IPS-18c (cell line): ENCODE results near the gene UBQLN1.

Experiments used
- H3K4me3 ChIP-seq: 2 replicates; pipeline ENCODE4 v1.7.0; 2013; ENCODE audit warnings: low read depth, mild to moderate bottlenecking, low read length, moderate library complexity; ENCODE audit not compliant: insufficient read depth
- H3K9me3 ChIP-seq: one replicate; pipeline ENCODE4 v1.6.1; 2013; ENCODE audit warnings: mild to moderate bottlenecking, low read length, moderate library complexity; ENCODE audit not compliant: control insufficient read depth, insufficient read depth

Gene UBQLN1

DNA sequence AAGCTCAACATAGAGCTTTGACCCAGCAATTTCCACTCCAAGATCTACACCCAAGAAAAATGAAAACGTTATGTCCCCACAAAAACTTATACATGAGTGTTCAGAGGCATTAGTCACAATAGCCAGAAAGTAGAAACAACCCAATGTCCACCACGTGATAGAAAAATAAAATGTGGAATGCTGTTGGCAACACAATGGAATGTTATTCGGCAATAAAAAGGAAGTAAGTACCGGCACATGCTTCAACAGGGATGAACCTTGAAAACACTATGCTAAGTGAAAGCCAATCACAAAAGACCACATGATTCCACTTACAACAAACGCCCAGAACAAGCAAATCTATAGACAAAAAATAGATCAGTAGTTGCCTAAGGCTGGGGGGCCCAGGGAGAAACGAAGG, 6.0 kb downstream of the UBQLN1 start:
- H3K9me3 ChIP-seq, result no peaks in the 10 kb centered on the region

DNA sequence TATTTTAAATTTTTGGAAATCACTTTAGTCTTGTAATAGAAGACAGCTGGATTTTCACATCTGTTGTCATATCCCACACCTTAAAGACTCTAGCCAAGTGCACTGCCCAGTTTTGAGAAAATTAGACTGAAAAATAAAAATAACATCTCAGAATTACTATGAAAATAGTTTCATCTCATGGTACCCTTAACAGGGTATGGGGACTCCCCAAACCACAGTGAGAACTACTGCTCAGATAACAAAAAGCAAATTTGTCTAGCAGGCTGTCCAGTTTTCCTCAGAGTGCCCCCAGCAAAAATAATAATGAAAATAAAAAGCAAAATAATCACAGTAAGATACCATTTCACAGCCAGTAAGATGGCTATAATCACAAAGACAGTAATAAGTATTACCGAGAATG, 6.5 kb downstream of the UBQLN1 start:
- Histone ChIP-seq H3K9me3 (no peaks in the 10 kb centered on the region), H3K4me3 (no peak overlapping the region)

More for the DNA sequence above, 6.0 kb downstream of the UBQLN1 start:
- H3K4me3 ChIP-seq, result no peak overlapping the region

DNA sequence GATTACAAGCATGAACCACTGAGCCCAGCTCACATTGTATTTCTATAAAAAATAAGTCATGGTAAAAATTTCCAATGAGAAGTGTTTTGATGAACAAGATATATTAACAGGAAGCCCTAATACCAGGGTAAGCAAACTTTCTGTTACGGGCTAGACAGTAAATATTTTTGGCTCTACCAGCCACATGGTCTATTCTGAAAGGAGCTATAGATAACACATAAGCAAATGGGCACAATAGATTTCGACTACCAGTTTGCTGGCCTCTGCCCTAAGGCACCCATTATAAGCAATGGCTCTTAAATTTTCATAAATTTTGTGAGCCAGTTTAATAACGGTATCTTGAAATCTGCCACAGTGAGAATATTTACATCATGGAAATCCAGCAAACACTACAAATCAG, 8.1 kb downstream of the UBQLN1 start:
- Histone ChIP-seq H3K9me3 (no peaks in the 10 kb centered on the region), H3K4me3 (no peak overlapping the region)

DNA sequence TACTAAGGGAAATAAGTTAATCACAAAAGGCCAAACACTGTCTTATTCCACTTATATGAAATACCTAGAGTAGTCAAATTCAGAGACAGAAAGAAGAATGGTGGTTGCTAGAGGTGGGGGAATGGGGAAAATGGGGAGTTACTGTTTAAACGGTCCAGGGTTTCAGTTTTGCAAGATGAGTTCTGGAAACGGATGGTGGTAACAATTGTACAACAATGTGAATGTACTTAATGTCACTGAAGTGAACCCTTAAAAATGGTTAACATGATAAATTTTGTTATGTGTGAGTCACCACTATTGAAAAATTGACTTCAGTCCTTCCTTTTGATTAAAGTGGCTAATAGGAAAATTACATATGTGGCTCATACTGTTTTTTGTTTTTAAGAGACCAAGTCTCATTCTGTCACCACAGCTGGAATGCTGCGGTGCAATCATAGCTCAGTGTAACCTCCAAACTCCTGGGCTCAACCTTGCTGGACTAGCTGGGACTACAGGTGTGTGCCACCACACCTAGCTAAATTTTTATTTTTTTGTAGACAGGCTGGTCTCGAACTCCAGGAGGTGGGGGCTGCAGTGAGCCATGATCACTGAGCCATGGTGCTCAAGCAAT, 8.7 kb downstream of the UBQLN1 start:
- H3K9me3 ChIP-seq, result no peaks in the 10 kb centered on the region
- H3K4me3 ChIP-seq, result no peak overlapping the region

DNA sequence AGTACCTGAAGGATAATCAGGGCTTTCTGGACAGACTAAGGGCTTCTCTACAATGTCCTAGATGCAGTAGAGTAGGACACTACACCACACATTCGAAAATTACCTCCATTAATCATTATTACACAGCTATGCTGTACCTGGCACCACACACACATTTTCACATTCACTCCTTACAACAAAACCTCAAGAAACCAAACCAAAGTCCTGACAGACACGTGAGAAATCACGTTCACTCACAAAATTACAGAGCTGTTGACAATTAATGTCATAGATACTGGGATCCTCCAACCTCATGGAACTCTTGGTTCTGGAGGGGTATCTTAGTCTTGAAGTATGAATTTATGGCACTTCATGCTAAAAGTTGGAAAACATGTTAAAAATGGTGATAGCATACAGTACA, 16.3 kb downstream of the UBQLN1 start:
- no peak overlapping the region for H3K4me3 ChIP-seq
- H3K9me3 ChIP-seq, result no peaks in the 10 kb centered on the region

DNA sequence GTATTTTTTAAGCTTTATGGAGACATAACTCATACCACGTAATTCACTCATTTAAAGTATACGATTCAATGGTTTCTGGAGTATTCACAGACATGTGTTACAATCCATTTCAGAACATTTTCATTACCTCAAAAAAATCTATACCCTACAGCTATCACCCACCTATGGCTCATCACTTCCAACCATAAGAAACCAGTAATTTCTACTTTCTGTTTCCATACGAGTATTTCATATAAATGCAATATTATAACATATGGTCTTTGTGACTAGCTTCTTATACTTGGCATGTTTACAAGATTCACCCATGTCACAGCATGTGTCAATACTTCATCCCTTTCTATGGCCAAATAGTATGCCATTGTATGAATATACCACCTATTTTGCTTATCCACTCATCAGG, 18.8 kb downstream of the UBQLN1 start:
- Histone ChIP-seq H3K4me3 (no peak overlapping the region), H3K9me3 (no peaks in the 10 kb centered on the region)

DNA sequence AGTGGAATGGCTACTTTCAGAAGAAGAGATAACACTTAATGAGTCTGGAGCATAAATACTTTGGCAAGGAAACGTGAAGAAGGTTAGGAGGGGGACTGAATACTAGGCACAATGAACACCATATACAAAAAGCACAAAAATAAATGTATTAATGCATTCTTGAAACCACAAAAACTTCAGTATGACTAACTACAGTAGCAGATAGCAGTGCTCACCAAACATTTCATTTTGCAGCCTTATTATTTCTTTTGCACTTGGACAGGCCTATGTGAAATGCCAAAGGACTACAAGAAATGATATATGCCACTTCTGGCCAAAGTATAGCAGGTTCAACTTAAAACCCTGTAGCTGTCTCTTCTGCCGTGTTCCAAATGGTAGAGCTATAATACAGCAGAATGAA, 26.3 kb downstream of the UBQLN1 start:
- no peaks in the 10 kb centered on the region for H3K9me3 ChIP-seq
- H3K4me3 ChIP-seq, result no peak overlapping the region

DNA sequence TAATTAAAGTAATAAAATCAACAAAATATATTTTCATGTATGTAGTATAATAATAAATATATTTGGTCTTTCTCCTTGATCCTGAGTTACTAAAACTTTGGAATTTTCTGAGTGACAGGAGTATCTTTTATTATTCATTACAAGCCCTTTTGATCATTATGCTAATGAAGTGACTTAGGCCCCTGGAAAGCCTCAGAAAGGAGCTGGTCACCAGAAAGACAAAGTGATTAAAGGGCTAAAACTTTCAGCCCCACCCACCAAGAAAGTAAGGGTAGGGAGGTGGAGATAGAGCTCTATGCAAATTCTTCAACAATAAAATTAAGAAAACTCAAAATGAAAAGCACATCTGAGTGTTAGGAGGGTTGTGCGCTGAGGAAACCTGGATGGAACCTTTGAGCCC, 27.5 kb downstream of the UBQLN1 start:
- Histone ChIP-seq H3K4me3 (no peak overlapping the region), H3K9me3 (no peaks in the 10 kb centered on the region)

DNA sequence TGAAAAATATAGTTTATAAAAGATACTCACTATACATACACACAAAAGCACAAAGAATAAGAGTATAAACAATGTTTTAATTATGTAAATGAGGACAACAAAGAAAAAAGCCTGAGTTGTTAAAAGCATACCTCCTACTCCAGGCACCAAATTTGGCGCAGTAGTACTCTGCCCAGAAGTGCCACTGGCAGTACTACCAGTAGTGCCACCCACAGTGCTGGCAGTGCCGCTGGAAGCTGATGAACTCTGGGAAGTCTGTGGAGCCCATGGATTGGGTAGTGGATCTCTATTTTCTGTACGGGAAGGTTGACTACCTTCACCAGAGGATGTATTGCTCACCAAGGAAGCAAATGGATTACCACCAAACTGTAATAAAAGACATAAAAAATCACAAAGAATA, 30.2 kb downstream of the UBQLN1 start:
- no peak overlapping the region for H3K4me3 ChIP-seq
- H3K9me3 ChIP-seq, result no peaks in the 10 kb centered on the region

DNA sequence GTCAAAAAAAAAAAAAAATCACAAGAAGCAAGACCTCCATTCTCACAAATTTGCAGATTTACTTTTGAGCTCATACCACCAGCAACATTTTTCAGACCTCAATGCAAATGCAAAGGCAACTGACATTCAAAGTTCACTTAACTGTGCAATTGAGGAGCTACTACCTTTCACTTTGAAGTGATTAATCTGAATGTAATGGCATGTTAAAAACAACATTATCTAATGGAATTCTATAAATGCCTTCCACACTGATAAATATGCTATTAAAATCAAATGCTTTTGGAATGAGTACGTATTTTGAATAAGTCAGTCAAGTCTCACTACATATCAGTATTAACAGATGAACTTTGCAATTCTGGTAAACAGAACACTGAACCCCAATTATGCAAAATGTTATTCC, 32.3 kb downstream of the UBQLN1 start:
- Histone ChIP-seq H3K9me3 (no peaks in the 10 kb centered on the region), H3K4me3 (no peak overlapping the region)

DNA sequence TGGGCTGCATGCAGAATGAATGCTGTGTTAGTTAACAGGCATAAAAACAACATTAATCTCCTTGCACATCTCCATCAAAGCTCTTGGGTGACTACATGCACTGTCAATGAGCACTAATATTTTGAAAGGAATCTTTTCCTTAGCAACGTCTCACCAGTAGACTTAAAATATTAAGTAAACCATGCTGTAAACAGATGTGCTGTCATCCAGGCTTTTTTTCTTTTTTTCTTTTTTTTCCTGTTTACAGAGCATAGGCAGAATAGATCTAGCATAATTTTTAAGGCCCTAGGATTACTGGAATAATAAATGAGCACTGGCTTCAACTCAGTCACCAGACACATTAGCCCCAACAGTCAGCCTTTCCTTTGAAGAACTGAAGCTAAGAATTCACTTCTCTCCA, 36.3 kb downstream of the UBQLN1 start:
- Histone ChIP-seq H3K4me3 (no peak overlapping the region), H3K9me3 (no peaks in the 10 kb centered on the region)

DNA sequence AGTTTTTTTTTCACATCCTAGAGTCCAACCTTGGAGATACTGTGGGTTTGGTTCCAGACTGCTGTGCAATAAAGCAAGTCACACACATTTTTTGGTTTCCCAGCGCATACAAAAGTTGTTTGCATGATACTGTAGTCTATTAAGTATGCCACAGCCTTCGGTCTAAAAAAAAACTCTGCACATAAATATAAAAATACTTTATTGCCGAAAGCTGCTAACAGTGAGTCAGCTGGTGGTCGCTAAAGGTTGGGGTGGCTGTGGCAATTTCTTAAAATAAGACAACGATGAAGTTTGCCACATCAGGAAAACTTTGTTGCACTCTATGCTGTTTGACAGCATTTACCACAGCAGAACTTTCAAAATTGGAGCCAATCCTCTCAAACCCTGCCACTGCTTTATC, 37.4 kb downstream of the UBQLN1 start:
- Histone ChIP-seq H3K4me3 (no peak overlapping the region), H3K9me3 (no peaks in the 10 kb centered on the region)

DNA sequence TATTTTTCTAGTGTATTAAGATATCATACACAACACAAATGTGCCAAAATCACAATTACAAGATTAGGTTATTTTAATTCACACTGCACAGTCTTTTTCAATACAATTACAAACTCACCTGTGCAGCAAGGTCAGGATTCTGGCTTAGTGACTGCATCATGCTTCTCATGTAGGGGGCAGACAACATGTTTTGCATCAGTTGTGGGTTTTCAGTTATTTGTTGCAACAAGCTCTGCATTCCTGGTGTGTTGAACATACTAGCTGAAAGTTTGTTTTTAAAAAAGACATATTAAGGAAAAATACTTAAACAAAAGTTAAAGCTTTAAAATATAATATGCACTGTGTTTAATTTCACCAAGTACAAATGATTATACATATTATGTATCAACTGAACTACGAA, 38.7 kb downstream of the UBQLN1 start:
- H3K9me3 ChIP-seq, result no peaks in the 10 kb centered on the region
- no peak overlapping the region for H3K4me3 ChIP-seq

DNA sequence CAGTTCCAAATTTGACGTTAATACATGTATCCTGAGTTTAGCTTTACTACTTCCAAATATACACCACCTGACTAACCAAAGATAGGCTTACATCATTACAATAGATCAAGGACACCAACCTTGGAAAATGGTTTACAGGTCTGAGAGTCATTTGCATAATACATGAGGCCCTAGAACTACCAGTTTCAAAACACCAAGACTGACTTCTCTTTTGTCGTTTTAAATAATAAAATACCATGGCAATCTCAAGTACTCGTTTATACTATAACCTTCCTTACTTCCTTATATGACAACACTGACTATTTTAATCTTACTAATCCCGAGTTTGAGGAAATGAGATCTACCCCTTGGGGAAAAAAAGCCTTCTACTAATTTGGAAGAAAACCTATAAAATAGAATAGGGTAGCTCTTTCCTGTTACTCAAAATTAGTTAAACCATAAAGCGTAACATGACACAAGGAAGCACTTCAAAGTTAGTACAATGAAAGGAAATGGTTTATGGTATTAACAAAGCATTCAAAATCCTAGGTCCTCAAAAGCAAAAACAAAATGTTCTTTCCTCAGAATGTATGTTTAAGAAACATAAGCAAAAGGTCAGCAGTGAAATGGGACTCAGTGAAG, 42.1 kb downstream of the UBQLN1 start:
- H3K9me3 ChIP-seq, result no peaks in the 10 kb centered on the region

DNA sequence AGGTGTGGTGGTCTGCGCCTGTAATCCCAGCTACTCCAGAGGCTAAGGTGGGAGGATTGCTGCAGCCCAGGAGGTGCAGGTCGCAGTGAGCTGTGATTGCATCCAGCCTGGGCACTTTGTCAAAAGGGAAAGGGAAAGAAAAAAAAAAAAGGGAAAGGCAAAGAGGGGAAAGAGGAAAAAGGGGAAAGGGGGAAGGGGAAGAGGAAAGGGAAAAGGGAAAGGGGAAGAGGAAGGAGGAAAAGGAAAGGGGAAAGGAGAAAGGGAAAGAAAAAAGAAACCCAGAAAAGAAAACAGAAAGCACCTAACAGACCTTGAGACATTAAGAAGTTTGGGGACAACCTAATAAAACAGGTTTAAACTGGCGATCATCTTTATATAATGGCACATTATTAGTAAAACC, 44.8 kb downstream of the UBQLN1 start:
- Histone ChIP-seq H3K4me3 (no peak overlapping the region), H3K9me3 (no peaks in the 10 kb centered on the region)

More for the DNA sequence above, 42.1 kb downstream of the UBQLN1 start:
- H3K4me3 ChIP-seq, result no peak overlapping the region

DNA sequence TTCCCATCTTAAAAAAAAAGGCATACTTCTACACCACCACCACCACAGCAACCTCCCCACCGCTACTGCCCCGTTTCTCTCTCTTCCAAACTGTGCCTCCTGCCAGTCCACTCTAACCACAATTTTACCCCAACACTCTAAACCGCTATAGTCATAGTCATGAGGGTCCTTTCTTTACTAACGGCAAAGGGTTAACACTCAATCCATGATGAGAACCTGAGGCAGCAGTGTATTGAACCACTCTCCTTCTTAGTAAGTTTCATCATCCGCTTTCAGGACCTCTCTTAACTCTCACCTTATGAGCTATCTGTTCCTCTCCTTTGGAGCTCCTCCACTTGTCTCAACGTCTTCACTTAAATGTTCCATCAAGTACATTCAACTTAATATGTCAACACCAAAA, 50.8 kb downstream of the UBQLN1 start:
- Histone ChIP-seq H3K4me3 (no peak overlapping the region), H3K9me3 (no peaks in the 10 kb centered on the region)

DNA sequence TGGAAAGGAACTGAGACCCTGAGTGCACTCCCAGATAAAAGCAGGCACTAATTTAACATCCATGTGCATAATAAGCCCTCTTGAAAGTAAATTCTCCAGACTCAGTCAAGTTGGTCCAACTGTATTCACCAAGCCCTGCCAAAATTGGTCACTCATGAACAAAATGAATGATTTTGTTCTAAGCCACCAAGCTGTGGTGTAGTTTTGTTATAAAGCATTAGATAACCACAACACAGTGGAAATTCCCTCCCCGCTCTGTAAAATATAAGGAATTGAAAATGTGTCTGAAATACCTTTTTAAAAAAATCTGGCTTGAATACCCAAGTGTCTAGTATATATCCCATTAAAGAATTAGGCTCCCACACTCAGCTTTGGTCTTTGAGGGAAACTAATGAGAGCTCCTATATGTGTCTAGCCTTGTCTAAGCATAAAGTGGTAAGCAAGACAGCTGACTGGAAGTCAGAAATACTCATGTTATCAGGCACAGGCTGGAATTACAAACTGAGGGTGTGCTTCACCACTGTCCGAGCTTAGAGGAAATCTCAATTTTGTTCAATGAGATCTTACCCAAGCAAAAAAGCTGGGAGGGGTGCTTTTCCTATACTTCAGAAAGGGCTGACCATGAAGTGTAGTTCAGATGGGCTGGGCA, 51.6 kb downstream of the UBQLN1 start:
- no peaks in the 10 kb centered on the region for H3K9me3 ChIP-seq
- H3K4me3 ChIP-seq, result no peak overlapping the region

DNA sequence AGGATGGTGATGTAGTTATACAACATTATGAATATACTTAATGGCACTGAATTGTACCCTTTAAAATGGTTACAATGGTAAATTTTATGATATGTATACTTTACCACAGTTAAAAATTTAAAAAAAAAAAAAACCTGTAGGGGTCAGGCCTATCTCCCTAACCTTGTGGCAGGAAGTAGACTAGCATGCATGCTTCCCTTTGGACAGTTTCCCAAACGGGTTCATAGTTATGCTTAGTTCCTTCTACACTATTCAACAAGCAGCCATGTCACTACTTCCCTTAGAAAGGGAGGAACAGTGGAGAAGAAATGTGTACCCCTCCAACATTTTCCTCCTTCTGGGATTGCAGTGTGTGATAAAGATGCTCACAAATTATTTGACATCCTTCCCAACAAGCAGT, 52.3 kb downstream of the UBQLN1 start:
- Histone ChIP-seq H3K4me3 (no peak overlapping the region), H3K9me3 (no peaks in the 10 kb centered on the region)

DNA sequence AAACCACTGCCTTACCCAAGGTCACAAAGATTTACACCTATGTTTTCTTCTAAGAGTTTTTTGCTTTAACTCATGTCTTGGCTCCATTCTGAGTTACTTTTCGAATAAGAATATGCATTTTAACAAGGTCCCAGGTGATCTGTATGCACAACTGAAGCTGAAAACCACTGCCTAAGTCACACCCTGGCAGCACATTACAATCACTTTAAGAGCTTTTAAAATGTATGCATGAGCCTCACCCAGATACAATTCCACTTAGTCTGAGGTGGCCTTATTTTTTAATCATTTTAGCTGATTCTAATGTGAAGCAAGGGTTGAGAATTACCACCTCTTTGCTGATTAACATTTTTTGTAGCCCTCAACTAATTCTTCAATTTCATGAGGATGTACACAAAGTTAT, 55.3 kb downstream of the UBQLN1 start:
- no peaks in the 10 kb centered on the region for H3K9me3 ChIP-seq

More for the DNA sequence above, 55.3 kb downstream of the UBQLN1 start:
- no peak overlapping the region for H3K4me3 ChIP-seq
